Dermis blood vessel endothelial cell (primary cell): Measurements from ENCODE around the gene GNL2. TPM values are rescaled to one million over a fixed set of nuclear protein-coding genes. Genes with fewer than 3 reads are reported as not detected.

ENCODE experiments used
- DNase-seq: peaks from one replicate; pipeline ENCODE4 v3.0.0; 2010
- total RNA-seq: library from RNA; depleted of rRNA; stranded (reverse); fragments of >200 nt; gene quantifications from 2 replicates; pipeline ENCODE4 v1.2.3, GENCODE V29; 2014

Gene GNL2
- 47.3 and 56.8 TPM in 2 replicates for total RNA-seq

DNA sequence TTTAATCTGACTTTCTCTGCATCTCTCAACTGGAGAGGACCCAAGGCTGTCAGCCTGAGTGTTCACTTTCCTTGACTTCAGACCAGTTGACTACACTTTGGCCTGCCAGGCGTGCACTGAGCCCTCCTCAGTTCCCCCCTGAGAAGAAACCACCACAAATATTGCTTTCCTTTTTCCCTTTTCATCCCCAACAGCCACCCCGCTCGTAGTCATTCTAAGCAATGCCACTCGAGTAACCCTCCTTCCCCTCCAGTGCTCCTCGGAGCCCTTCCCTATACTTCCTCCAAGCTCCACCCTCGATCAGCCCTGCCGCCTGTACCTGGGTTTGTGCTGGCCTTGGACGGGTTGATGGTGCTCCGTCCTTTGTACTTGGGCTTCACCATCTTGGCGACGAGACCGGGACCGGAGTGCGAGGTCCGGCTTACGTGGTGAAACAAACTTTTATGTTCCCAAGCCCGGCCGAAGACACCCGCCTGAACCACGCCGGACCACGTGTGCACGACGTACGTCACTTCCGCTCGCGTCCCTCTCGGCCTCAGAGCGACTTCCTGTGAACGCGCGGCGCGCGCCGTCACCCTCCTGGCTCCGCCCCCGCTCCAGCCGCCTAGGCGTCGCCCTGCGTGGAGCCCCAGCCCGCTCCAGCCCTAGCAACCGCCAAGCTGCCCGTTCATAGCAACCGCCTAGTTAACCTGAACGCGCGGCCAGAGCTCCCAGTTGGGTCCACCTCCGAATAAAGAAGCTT, at the start of gene GNL2:
GNL2 (minus strand) TSS at position 498 of the 742 bp plus-strand sequence; CDS start at position 383, 115 bp downstream.
- DNase-seq, result peak; percentile 98

DNA sequence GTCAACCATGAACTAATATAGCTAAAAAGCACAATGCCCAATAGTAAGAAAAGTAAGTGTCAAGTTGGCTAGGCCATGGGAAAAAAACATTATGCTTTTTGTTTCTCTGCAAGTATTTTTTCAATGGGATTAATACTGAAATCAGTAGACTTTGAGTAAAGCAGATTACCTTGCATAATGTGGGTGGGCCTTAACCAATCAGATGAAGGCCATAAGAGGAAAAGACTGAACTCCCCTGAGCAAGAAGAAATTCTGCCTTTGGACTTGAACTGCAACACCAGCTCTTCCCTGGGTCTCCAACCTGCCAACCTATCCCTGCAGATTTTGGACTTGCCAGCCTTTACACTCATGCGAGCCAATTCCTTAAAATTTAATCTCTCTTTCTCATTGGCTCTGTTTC, 45.3 kb upstream of the GNL2 start:
- DNase-seq, result no peak

GRCh38 chr1:37636435-37636834, 40.7 kb upstream of the GNL2 start:
- DNase-seq, result no peak

GRCh38 chr1:37634992-37635902, 39.5 kb upstream of the GNL2 start:
- no peak for DNase-seq

DNA sequence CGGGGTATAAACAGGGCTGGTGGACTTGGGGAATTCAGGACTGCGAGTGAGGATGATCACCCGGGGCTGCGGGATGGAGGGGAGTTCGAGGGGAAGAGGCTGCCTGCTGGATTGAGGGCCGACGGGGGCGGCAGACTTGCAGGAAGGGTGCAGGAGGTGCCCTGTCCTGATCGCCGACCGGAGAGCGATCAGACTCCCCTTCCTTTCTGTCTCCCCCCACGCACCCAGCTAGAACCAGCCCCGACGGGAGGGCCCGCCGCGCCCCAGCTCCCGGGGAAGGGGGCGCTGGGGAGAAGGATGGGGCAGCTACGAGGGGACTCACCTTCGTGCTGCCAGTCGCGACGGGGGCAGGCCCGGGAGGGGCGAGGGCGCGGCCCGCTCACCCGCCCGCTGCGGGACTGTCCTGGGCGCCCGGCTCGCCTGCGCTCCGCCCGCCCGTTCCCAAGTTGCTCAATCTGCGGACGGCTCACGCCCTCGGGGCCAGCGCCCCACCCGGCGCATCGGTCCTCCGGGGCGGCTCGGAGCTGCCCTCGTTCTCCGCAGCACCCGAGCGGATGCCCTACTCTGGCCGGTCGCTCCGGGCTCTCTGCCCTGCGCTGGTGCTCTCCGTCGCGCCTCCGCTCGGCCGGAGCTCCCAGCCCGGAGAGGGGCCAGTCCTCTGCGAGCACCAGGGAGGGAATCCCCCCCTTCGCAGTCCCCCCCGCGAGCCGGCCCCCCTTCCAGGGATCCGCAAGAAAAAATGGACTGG, 38.7 kb upstream of the GNL2 start, which contains the start of gene RSPO1:
RSPO1 (minus strand) TSS at position 649 of the 748 bp plus-strand sequence. CDS start 5,231 bp downstream, outside the sequence.
- DNase-seq, result peak; percentile 1

DNA sequence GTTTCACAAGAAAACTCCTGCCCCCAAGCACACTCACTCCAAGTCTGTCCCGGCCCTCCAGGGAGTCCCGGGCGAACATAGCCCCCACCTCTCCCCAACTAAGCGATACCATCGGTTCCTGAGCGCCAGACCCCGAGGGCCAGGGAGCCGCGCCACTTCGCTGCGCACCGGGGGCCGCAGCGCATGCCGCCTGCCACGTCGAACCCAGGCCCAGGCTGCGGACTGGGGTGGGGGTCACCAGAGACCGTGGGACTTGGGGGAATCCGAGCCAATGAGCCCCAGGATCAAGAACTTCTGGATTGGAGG, 38.2 kb upstream of the GNL2 start:
- DNase-seq, result no peak

DNA sequence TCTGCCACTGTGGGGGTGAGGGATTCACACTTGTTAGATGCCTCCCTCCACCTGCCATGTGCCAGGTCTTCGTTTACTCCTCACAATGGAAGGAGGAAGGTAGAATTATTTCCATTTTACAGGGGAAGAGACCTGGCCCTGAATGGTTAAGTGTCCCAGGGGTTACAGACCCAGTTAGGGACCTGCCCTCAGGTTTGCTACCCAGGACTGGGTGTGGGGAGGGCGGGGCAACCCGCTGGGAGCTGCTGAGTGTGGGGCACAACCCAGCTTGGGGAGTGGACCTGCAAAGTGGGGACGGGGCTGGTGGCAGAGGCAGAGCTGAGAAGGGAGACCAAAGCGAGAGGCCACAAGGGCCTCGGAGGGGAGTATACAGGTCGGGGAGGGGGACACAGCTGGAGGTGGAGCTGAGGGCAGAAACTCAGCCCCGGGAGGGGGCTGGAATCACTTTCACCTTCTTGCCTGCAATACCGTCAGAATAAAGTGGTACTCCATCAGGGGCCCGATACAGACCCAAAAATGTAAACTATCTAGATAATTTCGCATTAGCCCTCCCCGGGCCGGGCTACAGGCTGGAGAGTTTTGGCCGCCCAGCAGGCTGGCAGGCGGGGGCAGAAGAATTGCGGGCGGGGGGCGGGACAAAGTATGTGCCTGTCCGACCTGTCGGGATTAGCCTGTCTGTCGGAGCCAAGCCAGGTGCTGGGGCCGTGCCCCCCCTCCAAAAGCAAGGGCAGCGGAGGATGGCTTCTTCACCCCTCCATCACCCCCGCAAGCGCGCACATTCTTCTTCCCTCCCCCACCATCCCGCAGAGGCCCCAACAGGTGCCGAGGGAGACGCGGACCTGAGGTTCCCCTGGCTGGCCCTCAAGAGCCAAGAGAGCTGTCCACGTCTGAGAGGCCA, 37.6 kb upstream of the GNL2 start:
- DNase-seq, result no peak

DNA sequence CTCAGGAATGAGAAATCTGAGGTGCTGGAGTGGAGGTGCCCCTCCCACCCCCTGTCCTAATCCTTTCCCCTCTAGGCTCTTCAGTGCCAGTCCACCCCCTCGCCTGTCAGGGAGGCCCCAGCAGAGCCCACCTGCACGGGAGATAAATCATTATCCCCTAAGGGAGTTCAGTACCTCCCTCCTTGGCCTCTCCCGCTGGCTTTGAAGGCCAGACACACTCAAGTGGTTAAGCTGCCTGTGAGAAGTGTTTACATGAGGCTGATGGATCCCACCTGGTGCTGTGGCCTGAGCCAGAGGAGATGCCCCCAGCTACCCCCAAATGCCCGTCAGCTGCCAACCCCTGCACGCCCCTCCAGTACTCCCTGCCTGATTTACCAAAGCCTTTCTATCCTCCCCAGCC, 35.3 kb upstream of the GNL2 start:
- no peak for DNase-seq

DNA sequence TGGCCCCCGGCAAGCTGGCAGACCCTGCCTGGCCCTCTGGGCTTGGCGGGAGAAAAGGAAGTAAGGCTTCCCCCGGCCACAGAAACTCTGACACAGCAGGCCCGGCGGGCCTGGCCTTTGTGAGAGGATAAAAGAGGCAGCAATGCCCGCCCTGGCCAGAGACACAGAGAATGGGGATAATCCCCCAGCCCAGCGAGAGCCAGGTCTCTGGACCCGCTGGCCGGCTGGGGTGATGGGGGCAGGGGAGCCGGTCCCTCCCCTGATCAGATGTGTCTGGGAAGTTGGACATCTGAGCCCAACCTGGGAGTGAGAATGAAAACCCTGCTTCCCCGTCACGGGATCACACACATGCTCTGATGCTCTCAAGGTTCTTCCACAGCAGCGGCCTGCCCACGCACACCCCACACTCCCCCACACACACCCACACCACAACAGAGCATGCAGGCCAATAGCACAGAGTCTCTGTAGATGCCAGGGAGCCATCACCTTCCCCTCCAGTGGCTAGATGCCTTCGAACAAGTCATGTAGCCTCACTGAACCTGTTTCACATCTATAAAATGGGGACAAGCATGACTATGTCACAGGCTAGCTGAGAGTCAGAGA, 34.8 kb upstream of the GNL2 start:
- DNase-seq, result no peak

- DNase-seq, result no peak
Observed at GRCh38 chr1:37629726-37630425, 34.1 kb upstream of the GNL2 start.

DNA sequence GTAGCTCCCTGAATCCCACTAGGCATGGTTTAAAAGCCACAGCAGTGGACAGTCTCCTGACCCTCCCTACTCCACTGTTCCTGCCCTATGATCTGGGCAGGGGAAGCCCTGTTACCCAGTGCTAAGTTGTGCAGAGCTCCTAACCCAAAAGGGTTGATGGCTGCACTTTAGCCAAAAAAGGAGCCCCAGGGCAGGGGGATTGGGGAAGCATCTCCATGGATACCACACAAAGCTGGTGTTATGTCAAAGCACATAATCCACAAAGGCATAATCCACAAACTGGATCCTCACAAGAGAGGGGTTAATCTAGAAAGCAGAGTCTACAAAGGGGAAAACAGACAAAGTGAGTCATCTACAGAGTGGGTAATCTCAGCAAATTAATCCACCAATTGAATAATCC, 33.3 kb upstream of the GNL2 start:
- DNase-seq, result no peak

DNA sequence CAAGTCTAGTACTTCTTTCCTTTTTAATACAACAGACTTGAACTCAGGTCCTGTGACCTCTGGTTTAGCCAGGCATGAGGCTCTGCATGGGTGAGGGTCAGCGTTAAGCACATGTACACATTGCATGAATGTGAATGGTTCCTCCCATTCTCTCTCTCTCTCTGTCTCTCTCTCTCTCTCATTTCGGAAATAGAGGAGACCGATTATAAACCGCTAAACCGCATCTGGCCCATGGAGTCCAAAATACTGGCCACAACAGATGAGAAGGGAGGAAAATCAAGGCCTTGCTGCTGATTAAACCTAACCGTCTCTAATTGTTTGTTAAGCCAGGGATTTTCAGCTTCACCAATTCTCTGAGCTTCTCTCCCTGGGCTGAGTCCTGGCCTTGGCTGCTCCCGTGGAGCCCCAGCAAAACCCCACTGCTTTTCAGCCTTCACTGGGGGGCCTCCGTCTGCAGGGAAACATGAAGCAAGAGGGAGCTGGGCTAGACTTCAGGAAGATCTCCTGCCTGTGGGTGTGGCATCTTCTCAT, 32.4 kb upstream of the GNL2 start:
- no peak for DNase-seq

- no peak for DNase-seq
Observed at GRCh38 chr1:37622131-37622530, 26.4 kb upstream of the GNL2 start.

DNA sequence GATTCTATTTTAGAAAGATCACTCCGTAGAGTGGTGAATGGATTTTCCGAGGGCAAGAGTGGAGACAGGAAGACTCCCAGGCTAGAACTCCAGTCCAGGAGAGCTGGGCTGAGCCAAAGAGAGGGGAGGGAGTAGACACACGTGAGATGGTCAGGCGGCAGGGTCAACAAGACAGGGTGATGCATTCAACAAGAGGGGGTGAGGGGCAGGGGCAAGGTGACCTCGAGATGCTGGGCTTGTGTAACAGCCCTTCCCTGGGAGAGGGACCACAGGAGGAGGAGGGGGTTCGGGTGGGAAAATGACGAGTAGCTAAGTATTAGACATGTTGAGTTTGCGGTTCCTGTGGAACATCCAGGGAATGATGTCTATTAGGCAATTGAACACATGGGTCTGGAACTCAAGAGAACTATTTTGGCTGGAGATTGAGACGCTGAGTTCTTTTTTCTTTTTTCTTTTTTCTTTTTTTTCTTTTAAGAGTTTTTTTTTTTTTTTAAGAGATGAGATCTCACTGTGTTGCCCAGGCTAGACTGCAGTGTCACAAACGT, 25.7 kb upstream of the GNL2 start:
- no peak for DNase-seq

DNA sequence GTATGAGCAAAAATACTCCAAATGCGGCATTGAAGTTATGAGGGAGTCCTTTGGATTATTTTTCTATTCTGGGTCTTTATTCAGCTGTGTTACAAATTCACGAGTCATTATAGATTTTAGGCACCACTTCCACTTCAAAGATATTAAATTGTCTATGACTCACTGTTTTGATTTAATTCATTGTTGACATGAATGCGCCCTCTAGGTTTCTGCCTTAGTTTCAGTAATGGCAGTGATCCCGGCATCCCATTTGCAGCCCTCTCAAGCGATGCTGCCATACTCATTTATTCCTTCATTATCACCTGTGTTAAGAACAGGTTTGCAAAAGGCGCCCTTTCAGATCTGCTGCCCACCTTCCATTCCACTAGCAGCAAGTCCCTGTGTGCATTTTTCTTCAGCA, 25.0 kb upstream of the GNL2 start:
- peak; percentile 5 for DNase-seq

GRCh38 chr1:37616330-37616729, 20.6 kb upstream of the GNL2 start:
- no peak for DNase-seq

- no peak for DNase-seq
Observed at GRCh38 chr1:37614105-37614504, 18.4 kb upstream of the GNL2 start.

GRCh38 chr1:37612186-37612585, 16.4 kb upstream of the GNL2 start:
- DNase-seq, result no peak

GRCh38 chr1:37609994-37610393, 14.3 kb upstream of the GNL2 start:
- DNase-seq, result no peak

- DNase-seq, result no peak
Observed at GRCh38 chr1:37609002-37609401, 13.3 kb upstream of the GNL2 start.
